Osteoblast (primary cell): ENCODE measurements around the gene MAGEF1. TPM values are rescaled to one million over a fixed set of nuclear protein-coding genes. Genes with fewer than 3 reads are reported as not detected.

Experiments
- DNase-seq: peaks from one replicate; pipeline ENCODE4 v3.0.0; 2011; ENCODE audit warnings: low spot score, mixed read lengths; ENCODE audit not compliant: insufficient read length; ENCODE audit errors: missing footprints
- H2AFZ ChIP-seq: 2 replicates; pipeline ENCODE4 v1.6.0; 2011; ENCODE audit warnings: mild to moderate bottlenecking, low read length
- H3K27ac ChIP-seq: 2 replicates; pipeline ENCODE4 v1.5.1; 2011; ENCODE audit warnings: mild to moderate bottlenecking, low read depth, low read length, moderate library complexity
- H3K27me3 ChIP-seq: 2 replicates; pipeline ENCODE4 v1.6.0; 2012; ENCODE audit warnings: mild to moderate bottlenecking, control low read depth, inconsistent platforms, low read length, moderate library complexity; ENCODE audit not compliant: insufficient read depth
- H3K36me3 ChIP-seq: 2 replicates; pipeline ENCODE4 v1.5.1; 2011; ENCODE audit warnings: mild to moderate bottlenecking, low read length, control low read depth, moderate library complexity; ENCODE audit not compliant: insufficient read depth
- H3K4me1 ChIP-seq: 2 replicates; pipeline ENCODE4 v1.5.1; 2011; ENCODE audit warnings: mild to moderate bottlenecking, low read length, control low read depth, moderate library complexity; ENCODE audit not compliant: insufficient read depth
- H3K4me2 ChIP-seq: 2 replicates; pipeline ENCODE4 v1.6.0; 2011; ENCODE audit warnings: mild to moderate bottlenecking, low read length; ENCODE audit not compliant: insufficient read depth
- H3K4me3 ChIP-seq: fragments of 200-600 bp; sonication (generic); 3 replicates; pipeline ENCODE4 v1.5.1; 2012; ENCODE audit warnings: mild to moderate bottlenecking, low read length, inconsistent platforms; ENCODE audit not compliant: insufficient read depth
- H3K79me2 ChIP-seq: 2 replicates; pipeline ENCODE4 v1.6.0; 2012; ENCODE audit warnings: mild to moderate bottlenecking, low read length, control low read depth, inconsistent platforms; ENCODE audit not compliant: insufficient read depth
- H3K9me3 ChIP-seq: 2 replicates; pipeline ENCODE4 v1.5.1; 2011; ENCODE audit warnings: low read depth, low read length, control low read depth
- H4K20me1 ChIP-seq: 2 replicates; pipeline ENCODE4 v1.6.0; 2012; ENCODE audit warnings: mild to moderate bottlenecking, low read length, control low read depth; ENCODE audit not compliant: insufficient read depth
- total RNA-seq: library from RNA; depleted of rRNA; stranded (reverse); fragments of >200 nt; gene quantifications from 2 replicates; pipeline ENCODE4 v1.2.3, GENCODE V29; 2012
- TF ChIP-seq, protein P1 (sequence below): IDR thresholded peaks from 2 replicates; pipeline ENCODE4 v1.5.1; 2011; ENCODE audit warnings: mild to moderate bottlenecking, low read depth, low read length, moderate library complexity; ENCODE audit errors: extremely low read depth

Gene MAGEF1
- total RNA-seq, 1 donor = 18.8 TPM

GRCh38 chr3:184672335-184672734 lies 39.5 kb downstream of the MAGEF1 start:
- Histone ChIP-seq H3K4me2 (no peak overlapping the region), H2AFZ (no peak overlapping the region), H3K4me1 (no peaks in the 10 kb centered on the region), H3K4me3 (no peak overlapping the region), H3K9me3 (no peaks in the 10 kb centered on the region), H3K36me3 (no peaks in the 10 kb centered on the region), H3K27me3 (peaks cover 17% of the 10 kb centered on the region), H3K27ac (no peak overlapping the region), H3K79me2 (no peaks in the 10 kb centered on the region), H4K20me1 (no peaks in the 10 kb centered on the region)
- TF ChIP-seq, protein P1, sequence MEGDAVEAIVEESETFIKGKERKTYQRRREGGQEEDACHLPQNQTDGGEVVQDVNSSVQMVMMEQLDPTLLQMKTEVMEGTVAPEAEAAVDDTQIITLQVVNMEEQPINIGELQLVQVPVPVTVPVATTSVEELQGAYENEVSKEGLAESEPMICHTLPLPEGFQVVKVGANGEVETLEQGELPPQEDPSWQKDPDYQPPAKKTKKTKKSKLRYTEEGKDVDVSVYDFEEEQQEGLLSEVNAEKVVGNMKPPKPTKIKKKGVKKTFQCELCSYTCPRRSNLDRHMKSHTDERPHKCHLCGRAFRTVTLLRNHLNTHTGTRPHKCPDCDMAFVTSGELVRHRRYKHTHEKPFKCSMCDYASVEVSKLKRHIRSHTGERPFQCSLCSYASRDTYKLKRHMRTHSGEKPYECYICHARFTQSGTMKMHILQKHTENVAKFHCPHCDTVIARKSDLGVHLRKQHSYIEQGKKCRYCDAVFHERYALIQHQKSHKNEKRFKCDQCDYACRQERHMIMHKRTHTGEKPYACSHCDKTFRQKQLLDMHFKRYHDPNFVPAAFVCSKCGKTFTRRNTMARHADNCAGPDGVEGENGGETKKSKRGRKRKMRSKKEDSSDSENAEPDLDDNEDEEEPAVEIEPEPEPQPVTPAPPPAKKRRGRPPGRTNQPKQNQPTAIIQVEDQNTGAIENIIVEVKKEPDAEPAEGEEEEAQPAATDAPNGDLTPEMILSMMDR = no peak
- peak; percentile 17 for DNase-seq

GRCh38 chr3:184670091-184670602 lies 41.7 kb downstream of the MAGEF1 start:
- Histone ChIP-seq H3K79me2 (no peaks in the 10 kb centered on the region), H3K4me1 (no peaks in the 10 kb centered on the region), H4K20me1 (no peaks in the 10 kb centered on the region), H3K36me3 (no peaks in the 10 kb centered on the region), H3K4me3 (no peak overlapping the region), H2AFZ (no peak overlapping the region), H3K9me3 (no peaks in the 10 kb centered on the region), H3K27me3 (peaks cover 10% of the 10 kb centered on the region), H3K4me2 (no peak overlapping the region), H3K27ac (no peak overlapping the region)
- TF ChIP-seq, protein P1 = no peak
- DNase-seq = peak; percentile 13

- Histone ChIP-seq H3K4me2 (no peak overlapping the region), H3K27me3 (peaks cover 6% of the 10 kb centered on the region), H3K9me3 (no peaks in the 10 kb centered on the region), H3K27ac (no peak overlapping the region), H3K36me3 (no peaks in the 10 kb centered on the region), H3K4me3 (no peak overlapping the region), H3K4me1 (no peaks in the 10 kb centered on the region), H2AFZ (no peak overlapping the region), H3K79me2 (no peaks in the 10 kb centered on the region), H4K20me1 (no peaks in the 10 kb centered on the region)
- DNase-seq = no peak
- TF ChIP-seq, protein P1 = no peak
These were observed 42.3 kb downstream of the MAGEF1 start for GRCh38 chr3:184669578-184669977.

GRCh38 chr3:184666442-184666841 lies 45.4 kb downstream of the MAGEF1 start:
- Histone ChIP-seq H3K4me2 (no peak overlapping the region), H3K9me3 (no peaks in the 10 kb centered on the region), H3K79me2 (no peaks in the 10 kb centered on the region), H3K4me1 (no peaks in the 10 kb centered on the region), H3K4me3 (no peak overlapping the region), H3K27me3 (peaks cover 4% of the 10 kb centered on the region), H3K36me3 (no peaks in the 10 kb centered on the region), H2AFZ (no peak overlapping the region), H3K27ac (no peak overlapping the region), H4K20me1 (no peaks in the 10 kb centered on the region)
- TF ChIP-seq, protein P1 = no peak
- DNase-seq = no peak
